Stimulated activated CD8-positive, alpha-beta memory T cell treated with anti-CD3 and anti-CD28 coated beads, Interleukin-12 subunit alpha, Interleukin-12 subunit beta, amount 100 ng/mL, for 1 hour (primary cell): Measurements from ENCODE around the gene ATG16L2.
"Not testable (repeated sequence)": the region's sequence is repeated elsewhere in the genome, so short reads cannot be mapped to it uniquely, and the experiment has no call there.

ENCODE experiments used
- DNase-seq: peaks from one replicate; pipeline ENCODE4 v3.0.0-alpha.2; 2020; ENCODE audit warnings: low read depth

Gene ATG16L2

DNA sequence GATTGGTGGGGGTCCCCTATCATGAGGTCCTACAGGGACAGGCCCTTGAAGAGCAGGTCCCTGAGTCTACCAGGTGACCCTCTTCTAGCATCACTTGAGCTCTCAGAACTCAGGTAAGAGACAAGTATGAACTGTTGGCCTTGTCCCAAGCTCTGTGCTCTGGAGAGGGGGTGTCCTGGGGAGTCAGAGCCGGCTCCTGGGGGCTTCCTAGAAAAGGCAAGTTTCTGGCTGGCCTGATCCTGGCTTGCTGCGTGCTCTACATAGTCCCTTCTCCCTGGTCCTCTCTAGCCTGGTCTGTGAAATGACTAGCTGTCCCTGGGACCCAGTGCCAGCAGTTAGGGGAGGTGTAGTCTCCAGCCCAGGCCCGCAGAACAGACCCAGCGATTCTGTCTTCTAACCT lies 11.4 kb downstream of the ATG16L2 start:
- no peak for DNase-seq

DNA sequence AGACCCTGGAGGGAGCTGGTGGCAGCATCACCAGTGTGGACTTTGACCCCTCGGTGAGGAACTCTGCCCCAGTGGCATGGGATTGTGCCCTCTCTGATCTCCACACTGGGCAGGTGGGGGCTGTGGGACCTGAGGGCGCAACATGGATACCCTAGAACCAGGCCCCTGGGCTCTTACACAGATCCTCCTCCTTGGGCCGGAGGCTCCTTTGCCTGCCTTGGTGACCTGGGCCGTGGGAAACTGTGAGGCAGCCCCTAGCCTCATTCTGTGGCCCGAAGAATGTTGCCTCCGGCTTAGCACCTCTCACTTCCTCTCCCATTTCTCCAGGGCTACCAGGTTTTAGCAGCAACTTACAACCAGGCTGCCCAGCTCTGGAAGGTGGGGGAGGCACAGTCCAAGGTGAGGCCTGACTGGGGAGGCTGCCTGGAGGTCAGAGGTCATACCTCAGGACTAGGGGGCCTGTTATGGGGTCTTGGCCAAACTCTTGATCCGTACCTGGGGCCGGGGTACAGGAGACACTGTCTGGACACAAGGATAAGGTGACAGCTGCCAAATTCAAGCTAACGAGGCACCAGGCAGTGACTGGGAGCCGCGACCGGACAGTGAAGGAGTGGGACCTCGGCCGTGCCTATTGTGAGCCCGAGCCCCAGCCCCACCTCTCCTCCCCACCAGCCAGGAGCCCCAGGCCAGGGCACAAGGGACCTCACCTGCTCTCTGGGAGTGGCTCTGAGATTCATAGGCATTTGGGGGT lies 12.2 kb downstream of the ATG16L2 start:
- no peak for DNase-seq

DNA sequence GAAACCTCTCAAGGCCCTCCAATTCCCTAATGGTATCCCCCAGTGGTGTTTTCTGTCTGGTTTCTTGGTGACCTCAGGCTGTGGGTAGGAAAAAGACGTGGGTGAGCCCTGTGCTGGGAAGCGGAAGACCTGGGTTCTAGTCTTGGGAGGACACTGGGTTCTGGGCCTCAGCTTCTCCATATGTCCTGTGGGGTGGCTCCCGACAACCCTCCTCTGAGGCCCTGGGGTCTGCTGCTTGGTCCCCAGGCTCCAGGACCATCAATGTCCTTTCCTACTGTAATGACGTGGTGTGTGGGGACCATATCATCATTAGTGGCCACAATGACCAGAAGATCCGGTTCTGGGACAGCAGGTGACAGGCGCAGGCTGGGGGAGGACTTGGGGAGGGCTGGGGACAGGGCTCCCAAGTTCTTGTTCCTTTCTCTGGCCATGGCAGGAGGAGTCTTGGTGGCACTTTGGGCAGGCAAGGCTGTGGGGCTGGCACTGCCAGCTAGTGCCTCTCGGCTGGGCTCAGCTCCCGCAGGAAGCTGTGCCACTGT lies 12.8 kb downstream of the ATG16L2 start:
- DNase-seq, result no peak

DNA sequence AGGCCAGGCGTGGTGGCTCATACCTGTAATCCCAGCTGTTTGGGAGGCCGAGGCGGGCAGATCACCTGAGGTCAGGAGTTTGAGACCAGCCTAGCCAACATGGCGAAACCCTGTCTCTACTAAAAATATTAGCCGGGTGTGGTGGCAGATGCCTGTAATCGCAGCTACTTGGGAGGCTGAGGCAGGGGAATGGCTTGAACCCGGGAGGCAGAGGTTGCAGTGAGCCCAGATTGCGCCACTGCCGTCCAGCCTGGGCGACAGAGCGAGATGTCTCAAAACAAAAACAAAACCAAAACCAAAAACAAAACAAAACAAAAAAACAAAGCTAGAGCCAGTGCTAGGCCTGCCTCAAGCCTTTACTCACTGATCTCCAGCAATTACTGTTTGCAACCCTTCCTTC lies 13.4 kb downstream of the ATG16L2 start:
- DNase-seq, result not testable (repeated sequence)

DNA sequence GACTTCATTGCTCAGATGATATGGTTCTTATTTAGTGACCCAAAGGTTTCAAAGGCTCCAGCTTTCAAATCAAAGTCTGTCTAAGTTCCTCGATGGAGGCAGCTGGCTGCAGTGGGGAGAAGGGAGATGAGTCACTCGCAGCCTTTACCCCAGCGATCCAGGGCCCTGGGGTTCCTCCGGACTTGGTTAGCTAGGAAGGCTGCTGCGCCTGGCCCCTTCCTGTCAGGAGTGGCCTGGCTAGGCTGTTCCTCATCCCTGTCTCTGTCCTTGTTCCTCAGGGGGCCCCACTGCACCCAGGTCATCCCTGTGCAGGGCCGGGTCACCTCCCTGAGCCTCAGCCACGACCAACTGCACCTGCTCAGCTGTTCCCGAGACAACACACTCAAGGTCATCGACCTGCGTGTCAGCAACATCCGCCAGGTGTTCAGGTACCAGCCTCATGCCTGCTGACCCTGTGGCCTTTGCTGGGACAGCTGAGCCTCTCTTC lies 13.9 kb downstream of the ATG16L2 start:
- no peak for DNase-seq

DNA sequence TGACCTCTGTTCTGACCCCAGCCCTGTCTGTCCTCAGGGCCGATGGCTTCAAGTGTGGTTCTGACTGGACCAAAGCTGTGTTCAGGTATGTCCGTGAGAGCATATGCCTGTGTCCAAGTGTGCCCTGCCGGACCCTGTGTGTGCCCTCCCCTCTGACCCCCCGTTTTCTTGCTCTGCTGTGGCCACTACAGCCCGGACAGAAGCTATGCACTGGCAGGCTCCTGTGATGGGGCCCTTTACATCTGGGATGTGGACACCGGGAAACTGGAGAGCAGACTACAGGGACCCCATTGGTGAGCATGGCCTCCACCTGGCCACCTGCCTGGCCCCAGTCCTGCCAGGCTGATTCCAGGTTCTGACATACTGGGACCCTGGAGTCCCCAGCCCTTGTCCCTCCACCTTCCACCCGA lies 14.5 kb downstream of the ATG16L2 start:
- DNase-seq, result no peak

DNA sequence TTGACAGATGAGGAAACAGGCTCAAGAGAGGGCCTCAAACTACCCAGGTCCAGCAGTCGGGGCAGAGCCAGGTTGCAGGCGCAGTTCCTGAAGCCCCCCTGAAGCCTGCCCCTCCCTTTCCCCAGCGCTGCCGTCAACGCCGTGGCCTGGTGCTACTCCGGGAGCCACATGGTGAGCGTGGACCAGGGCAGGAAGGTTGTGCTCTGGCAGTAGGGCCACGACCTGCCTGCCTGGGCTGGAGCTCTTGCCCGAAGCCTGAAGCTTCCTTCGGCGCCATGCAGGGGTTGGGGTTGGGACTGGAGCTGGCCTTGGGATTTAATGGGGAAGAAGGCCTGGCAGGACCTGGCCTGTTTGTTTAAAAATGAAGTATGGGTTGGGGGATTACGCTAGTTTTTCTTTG lies 15.0 kb downstream of the ATG16L2 start:
- DNase-seq, result no peak

DNA sequence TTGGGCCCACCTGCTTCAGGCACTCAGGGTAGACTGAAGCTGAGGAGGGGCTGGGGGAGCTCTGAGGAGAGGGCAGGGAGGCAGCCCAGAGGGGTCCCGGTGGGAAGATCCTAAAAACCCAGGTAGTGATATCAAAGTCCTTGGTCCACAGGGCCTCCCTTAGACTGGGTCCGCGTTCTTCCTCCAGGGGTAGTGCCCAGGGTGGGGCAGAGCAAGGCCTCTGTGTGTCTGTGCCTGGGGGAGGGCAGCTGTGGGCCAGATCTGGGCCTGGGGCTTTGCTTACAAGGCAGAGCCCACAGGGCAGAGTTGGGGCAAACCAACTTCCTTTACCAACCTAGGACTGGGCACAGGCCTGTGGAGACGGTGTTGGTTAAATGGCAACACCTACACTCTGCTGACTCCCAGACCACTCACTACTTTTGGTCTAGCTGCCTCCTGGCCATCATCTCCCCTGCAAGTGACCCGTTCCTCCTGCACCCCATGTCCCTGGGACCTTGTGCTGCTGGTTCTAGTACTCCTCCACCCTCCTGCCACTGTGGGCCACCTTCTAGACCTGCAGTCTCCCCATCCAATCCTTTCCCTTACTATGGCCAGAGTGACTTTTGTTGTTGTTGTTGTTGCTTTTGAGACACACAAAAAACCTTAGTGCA lies 15.8 kb downstream of the ATG16L2 start:
- DNase-seq, result no peak

DNA sequence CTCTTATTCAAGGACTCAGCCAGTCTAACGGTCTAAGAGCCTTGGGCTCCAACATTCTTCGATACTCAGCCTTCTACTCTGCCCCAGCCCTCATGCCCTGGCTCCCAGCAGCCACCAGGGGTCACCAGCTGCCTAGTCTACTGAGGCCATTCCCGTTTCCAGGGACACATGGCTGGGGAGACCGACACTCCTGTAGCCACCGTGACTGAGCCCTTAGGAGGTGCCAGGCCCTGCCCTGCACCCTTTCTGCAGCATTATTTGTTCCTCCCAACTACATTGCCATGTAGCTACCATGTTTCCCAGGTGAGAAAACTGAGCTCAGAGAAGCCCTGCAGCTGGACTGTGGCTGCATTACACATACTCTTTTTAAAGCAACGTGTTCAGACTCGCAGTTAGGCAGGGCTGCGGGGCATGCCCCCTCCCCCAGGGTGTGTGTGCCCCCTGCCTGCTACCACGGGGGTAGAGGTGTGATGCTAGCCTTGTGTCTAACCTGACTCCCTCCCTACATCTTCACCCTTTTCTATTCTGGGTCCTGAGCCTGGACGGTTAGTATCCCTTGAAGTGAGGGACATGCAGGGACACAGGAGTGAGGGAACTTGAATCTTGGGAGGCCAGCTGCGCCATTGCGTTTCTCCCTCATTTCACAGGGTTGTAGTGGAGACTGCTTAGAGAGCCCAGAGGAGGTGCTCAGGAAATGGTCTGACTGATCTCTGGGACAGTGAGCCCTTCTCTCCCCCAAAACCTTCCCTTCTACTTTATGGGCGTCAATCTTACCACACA lies 17.5 kb downstream of the ATG16L2 start:
- DNase-seq, result no peak

DNA sequence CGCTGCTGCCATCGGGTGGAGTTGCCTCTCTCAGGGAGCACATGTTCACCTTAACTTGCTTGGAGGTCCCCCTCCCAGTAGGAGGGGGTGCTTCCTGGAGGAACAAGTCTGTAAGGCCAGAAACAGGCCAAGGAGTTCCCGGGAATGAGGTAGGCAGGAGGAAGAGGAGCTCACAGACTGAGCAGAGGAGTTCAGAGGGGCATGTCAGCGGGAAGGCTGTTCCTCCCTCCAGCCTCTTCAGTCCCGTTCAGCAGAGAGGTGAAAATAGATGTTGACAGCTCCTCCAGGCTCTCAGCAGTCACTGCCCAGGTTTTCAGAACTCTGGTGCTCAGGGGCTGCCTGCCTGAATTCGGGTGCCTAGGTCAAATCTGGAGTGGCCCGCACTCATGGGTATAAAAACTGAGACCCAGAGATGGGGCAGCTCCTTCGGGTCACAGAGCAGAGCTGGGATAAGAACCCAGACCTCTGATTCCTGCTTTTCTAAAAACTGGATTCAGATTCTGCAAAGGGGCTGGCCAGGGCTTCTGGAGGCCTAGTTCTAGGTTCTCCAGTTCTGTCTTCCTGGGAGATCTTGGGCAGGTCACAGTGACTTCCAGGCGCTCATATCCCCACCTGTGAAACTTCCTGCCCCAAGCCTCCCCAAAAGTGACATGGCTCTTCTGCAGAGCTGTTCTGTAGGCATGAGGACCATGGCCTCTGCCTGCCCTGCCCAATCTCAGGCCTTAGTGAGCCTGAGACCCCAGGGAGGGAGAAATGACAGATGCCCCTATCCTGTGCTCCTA lies 18.3 kb downstream of the ATG16L2 start:
- no peak for DNase-seq

DNA sequence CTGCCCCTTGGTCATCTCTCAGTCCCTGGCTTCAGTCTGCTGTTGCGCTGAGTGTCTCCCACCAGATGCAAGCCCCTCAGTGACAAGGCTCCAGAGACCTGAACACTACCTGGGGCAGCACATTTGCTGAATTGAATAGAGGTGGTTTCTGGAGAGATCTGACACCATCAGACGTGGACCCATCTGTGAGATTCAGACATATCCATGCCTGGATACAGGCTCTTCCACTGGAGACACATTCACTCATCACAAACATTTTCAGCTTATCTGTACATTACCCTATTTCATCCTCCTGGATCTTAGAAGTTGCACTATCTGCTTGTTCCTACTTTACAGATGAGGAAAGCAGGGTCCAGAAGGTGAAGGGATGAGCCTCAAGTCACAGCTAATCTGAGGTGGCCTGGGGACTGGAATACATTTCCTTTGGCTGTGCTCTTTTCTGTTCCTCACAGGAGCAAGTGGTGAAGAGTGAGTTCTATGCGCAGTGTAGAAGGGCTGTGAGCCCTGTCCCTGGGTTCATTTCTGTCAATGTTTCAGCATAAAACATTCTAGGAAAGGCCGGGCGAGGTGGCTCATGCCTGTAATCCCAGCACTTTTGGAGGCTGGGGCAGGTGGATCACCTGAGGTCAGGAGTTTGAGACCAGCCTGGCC lies 19.0 kb downstream of the ATG16L2 start:
- DNase-seq, result no peak

DNA sequence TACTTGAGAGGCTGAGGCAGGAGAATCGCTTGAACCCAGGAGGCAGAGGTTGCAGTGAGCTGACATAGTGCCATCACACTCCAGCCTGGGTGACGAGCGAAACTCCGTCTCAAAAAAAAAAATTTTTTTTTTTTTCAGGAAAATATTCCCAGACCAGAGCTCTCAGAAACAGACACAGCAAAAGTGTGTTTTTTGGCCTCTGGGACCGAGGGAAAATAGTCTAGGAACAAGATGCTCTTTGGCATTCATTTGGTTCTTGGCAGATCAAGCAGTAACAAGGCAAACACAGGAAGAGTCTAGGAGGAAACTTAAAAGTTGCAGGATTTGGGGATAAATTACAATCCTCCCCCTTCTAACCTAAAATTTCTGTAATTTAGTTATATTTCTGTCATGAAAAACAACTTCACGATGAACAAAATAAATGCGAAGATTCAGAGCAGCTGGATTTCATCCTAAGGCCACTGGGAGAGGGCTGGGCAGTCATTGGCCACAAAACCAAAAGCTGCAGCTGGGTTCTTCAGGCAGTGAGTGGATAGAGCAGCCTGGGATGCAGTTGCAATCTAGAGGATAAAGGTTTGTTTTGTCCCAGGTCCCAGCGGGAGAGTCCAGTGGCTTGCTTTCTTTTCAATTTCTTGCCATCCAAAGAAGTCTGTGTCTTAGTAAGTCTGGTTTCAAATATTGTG lies 19.7 kb downstream of the ATG16L2 start:
- DNase-seq, result no peak

DNA sequence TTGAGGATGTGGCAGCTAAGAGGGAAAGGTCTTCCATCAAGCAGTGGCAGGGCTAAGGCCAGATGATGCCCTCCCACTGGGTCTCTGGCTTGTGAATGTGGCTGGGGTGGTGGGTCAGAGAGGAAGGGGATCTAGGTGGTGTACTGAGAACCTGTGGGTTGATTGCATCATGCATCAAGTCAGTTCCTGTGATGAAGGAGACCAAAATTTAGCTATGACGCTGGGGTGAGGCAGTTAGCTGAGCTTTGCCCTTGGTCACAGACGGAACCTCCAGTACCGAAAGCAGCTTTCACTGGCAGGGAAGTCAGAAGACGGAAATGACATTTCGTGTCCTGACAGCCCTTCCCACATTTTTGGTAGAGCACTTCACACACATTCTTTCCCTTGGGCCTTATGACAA lies 20.7 kb downstream of the ATG16L2 start:
- no peak for DNase-seq

DNA sequence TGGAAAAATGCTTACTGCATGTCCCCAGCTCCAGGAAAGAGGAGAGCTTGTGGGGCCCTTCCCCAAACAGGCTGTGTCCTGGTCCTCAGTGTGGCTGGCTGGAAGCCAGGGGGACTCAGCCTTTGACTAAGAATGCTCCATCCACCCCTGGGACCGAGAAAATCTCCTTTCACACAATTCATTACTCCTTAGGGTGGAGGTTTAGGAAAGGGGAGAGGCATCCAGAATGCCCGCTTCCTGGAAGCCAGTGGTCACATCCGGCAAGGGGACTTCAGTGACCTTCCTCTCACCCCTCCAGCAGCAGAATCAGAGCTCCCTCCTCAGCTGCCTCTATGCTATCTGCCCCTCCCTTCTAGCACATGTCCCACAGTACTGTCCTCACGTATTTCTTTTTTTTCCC lies 21.9 kb downstream of the ATG16L2 start:
- no peak for DNase-seq

DNA sequence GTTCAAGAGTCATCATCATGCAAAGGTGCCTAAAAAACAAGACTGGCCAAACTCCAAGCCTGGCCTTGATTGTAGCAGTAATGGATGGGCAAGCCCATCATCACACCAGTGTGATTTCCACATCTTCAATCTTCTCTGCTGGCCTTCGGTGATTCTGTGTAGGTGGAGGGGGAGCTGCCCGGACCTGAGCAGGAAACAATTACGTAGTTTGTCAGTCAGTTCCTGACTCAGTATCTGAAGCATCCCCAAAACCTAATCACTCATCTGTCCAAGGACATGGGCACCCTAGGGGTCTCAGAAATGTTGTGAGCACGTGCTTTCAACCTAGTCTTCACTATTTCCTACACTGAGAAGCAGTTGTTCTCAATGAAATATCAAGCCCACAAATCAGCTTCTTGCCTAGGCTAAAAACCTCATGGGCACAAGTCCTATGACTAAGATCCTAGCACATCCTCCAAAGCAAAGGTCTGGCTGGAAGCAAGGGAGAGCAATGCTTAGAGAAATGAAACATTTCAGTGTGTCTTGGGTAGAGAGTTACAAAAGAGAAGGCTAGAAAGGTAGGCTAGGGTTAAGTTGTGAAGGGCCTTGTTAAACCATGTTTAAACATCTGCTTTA lies 24.6 kb downstream of the ATG16L2 start:
- no peak for DNase-seq

DNA sequence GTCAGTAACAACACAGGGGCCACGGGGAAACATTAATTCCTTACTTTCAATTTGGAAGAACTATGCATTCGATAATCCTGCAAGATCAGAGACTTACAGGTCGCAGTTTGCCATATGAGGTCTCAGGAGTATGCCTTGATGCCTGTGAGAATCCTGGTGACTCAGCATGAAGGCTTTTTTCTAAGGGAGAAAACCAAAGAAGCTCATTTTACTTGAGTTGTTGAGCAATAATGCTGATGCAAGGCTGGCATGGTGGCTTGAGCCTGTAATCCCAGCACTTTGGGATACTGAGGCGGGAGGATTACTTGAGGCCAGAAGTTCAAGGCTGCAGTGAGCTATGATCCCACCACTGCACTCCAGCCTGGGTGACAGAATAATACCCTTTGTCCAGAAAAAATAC lies 26.6 kb downstream of the ATG16L2 start:
- DNase-seq, result no peak

DNA sequence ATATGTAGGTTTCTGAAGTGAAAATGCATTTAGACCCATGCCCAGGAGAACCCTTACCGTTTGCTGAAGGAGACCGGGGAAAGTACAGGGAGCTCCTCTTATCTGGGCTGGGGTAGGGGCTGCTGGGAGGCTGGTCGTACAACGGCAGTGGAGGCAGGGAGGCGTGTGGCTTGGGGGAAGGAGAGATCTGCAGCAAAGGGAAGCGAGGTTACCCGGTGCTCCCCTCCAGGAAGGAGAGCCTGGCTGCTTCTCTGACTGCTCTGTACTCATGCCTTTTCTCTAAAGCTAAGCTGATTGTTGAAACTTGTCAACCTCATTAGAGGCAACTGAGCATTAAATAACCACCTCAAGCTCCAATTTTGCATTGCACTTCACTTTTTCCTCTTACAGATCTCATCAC lies 27.2 kb downstream of the ATG16L2 start:
- DNase-seq, result no peak

DNA sequence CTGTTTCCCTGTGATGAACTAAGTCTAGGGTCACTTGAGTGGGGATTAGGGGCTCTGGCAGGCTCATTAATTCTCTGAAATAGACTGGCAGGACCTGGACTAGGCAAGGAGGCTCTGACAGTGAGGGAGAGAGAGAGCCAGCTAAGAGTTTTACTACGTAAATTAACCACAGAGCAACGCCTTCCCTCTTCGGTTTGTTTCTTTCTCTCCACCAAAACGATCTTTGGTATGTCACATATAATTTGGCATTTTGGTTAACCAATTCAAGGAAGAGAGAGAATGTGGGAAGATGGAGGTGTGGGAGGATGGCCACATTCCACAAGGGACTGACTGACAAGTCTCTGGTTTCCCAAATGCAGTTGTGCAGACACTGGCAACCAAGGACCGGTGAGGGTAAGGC lies 27.9 kb downstream of the ATG16L2 start:
- no peak for DNase-seq

DNA sequence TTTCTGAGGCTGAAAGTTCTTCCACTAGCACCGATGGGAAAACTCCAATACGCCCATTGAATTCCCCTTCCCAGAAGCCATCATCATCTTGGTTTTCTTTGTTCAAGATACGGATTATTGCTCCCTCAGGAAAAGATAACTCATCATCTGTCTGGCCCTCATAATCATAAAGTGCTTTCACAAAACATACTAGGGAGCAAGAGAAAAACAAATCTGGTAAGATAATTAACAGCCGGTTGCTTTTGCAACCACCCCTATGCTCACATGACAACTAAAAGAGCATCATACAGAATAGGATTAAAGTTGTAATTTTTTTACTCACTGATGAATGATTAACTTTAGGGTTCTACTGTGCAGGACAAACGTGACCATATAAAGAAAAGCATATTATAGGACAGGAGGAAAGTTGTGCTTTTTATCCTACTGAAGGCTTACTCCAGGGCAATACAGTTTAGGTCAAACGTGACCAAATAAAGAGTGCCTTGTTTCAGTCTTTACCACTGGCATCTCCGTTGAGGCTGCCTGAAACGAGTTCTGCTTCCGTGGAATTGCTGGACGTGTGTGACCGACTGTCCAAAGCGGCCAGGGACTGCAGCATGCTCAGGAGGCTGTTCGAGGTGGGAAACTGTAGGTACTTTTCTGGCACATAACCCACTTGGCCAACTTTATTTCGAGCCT lies 28.6 kb downstream of the ATG16L2 start:
- no peak for DNase-seq

DNA sequence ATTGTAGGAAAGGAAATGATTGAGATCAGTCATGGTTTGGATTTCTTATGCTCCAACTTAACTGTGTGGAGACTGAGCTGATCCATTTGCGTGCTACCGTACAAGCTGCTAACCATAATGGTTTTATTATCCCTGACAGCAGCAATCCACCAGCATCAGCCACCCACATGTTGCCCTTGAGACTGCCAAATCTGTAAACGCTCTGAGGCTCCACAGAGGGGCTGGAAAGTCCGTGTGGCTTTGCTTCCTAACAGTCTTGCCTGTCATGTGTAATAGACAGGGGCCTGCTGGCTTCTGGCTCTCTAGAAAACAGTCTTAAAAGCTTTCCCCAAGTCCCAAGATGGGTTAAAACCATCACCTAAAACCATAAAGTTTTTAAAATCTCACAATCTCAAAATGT lies 30.1 kb downstream of the ATG16L2 start:
- no peak for DNase-seq
